ENCODE measurements around the gene HS6ST3. TPM values are rescaled to one million over a fixed set of nuclear protein-coding genes. Genes with fewer than 3 reads are reported as not detected.

The HS6ST3 gene
- total RNA-seq, 1 donor from 2014 or later, result 8.4 TPM

DNA sequence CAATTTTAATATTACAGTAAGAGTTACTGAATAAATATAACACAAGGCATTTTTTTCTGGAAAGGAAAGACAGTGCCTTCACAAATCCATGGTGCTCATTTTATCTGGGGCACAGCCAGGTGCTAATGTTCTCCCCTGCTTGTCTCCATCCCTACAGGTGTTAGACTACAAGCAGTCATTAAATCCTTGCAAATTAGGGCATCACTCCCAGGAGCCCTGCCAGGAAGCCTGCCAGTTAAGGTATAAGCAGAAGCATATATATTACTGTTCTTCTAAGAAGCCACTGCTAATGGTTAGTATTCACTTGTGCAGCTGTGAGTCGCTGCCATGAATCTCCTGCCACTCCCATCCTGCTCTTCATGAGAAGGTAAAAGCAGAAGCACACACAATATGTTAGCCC is 754.7 kb downstream of the HS6ST3 start:
- no peak for DNase-seq

DNA sequence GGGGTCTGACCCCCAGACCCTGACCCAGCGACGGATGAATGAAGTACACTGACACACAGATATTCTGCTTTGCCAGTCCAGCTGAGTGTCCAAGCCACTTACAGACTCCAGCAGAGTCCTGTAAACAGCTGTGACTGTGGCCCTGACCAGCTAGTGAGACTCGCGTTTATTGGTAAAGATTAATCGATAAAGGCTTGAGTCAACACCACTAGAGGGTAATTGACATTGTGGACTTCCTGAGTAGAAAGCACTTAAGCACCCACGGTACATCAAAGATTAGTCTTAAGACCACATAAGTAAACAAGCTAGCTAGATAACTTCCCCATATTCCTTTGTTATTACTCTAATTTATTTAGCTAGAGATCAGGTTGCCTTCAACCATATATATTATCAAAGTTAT is 758.4 kb downstream of the HS6ST3 start:
- DNase-seq, result no peak

DNA sequence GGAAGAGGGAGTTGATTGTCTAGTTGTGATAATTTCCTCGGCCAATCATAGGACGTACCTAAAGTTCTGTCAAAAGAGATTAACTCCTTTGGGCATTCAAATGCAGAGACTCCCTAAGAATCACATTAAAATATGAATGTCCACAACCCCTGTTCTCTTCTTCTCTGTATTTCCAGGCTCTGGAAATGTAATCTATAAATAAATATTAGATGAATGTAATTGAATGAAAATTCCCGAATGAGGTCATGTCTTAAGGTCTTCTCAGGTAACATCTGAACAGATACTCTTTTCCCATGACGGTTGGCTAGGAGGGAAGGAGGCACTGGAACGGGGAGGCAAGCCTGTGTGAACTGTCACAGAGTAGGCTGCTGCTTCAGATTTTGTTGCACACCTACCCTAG is 759.2 kb downstream of the HS6ST3 start:
- no peak for DNase-seq

DNA sequence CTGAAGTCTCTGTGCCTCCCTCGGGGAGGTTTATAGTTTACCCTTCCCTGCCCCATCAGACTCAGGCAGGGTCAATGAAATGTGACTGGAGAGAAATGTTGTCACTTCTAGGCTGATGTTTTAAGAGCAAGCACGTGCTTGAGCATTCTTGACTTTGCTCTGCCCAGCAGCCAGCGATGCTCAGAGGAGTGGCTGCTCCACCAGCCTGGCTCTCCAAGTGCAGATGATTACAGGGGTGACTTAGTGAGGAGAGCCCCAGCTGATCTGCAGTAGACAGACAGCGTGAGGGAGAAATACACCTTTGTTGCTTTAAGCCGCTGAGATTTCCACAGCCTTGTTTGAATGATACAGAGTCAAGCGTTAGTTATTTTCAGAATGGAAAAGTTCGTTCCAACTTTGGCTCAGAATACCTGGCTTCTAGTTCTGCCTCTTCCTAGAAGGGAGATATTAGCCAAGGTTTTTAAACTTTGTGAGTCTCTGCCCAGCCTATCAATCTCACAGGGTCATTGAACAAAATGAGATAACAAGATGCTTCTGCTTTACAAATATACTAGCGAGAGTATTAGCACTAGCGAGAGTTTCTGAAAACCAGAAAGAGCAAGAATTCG is 760.7 kb downstream of the HS6ST3 start:
- DNase-seq, result no peak

DNA sequence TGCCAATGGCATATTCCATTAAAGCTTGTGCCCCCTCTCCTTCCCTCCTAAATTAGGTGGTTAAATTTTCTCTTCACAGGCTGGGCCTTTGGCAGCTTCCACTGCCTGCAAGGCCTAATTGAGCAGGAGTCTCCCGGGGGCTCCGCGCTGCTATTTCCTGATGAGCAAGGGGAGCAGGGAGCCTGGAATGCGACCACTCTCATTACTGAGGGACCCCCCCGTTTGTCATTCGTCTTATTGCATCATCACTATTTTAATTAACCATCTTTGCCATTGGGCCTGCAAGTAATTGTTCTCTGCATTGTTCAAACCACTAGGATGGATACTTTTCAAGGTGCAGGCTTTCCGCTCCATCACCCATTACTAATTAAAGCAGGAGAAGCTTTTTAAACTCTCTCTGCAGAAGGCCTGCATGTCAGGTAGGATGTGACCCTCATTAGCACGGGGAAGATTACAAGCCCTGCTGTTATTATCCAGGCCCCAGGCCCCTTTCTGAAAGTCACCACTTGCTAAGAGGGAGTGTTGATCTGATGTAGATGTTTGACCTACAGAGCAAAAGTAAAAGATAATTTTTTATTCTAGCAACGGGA is 762.0 kb downstream of the HS6ST3 start:
- no peak for DNase-seq

DNA sequence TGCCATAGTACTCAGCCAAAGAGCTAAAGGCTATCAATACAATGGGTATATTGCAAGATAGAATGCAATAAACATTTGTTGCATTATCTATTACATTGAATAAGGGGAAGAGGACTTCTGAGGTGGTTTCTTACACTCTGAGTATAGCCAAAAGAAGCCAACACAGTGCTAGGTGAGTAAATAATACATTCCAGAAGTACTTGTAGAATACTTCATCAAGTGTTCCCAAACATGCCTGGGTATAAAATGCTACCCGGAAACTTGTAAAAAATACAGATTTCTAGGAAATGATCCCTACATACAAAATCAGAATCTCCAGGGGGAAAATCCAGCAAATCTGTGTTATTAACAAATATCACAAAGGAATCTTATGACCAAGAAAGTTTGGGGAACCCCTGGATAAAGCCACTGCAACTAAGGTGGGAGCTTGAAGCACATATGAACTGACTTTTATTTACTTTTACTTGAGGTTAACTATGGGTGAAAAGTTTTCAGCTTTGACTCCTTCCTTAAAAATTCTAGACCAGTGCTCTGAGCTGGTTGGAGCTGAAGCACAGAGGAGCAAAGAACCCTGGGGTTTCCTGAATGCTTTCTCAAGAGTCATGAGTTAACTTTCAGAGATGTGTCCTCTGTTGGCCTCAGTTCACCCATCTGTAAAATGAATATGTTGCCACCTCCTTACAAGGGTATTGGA is 768.4 kb downstream of the HS6ST3 start:
- DNase-seq, result no peak

DNA sequence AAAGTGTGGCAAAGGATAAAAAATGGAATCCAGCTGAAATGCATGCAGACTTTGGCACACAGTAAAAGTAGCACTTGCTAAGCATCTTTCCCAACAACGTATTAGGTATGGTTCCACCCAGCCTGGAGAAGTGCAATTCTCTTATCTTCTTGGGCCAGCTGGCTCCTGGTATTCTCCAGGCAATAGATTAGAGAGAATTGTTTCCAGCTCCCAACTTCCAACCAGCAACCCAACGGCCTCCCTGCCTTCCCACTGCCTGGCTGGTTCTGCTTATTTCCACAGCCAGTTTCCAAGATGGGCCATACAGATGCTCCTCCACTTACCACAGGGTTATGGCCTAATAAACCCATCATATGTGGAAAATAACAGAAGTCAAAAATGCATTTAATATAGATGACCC is 771.0 kb downstream of the HS6ST3 start:
- no peak for DNase-seq

DNA sequence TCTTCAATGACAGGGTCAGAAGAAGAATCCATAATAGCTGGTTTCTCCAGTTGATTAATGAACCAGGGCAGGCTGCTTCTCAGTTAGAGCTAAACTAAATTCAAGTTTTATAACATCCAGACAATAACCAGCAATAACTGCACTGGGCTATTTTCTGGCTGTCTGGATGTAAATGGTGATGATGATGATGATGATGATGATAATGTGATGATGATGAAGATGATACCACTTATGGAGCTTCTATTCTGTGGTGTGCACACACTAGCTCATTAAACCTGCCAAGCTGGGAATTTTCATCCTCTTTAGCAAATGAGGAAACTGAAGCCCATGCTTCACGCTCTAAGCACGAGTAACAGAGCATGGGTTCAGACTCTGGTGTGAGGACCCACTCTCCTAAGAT is 772.2 kb downstream of the HS6ST3 start:
- no peak for DNase-seq

DNA sequence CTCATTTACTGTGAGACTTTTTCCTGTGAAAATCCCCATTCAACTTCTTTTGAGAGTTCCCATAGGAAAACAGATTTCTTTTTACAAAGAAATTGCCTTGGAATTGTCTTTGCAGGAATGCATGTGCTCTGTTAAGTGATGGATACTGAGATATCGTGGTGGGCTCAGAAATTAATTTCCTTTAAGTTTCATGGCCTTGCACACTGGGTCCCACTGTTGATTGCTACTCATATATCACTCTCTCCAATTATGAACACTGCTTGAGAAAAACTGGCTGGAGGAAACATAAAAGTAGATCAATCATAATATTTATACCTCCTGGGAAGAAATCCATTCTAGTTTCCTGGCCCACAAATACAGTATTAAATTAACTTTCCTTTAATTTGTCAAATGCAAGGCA is 773.1 kb downstream of the HS6ST3 start:
- no peak for DNase-seq

DNA sequence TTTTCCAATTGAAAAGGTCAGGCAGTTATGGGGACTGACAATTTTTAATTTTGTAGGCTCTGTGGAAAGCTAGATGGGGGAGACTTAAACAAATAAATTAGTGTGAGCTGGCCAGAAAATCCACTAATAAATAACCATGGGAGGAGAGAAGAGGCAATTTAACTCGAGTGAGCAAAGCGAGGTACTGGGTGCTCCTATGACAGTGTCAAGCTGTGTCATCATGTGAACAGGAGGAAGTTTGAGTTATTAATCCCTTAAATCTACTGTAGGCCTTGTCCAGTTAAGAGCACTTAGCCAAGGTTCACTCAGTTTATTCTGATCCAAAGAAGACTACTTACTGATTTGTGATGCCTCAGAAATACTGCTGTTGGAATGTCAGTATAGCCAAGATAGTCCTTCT is 781.6 kb downstream of the HS6ST3 start:
- DNase-seq, result no peak

DNA sequence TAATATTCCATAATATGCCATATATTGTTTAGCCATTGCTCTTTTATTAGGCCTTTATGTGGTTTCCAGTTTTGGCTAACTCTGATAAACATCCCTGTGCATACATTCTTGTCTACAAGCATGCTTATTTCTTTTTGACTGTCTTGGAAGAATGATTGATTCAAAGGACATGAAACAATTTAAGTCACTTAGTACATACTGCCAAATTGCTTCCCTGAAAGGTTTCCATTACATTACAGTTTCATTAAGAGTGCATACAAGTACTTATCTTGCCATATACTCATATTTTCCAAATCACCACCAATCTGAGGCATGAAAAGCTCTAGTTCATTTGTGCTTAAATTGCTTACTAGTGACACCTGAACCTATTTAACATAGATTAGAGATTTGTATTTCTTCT is 790.5 kb downstream of the HS6ST3 start:
- DNase-seq, result no peak

Other genes starting within 250 kb of the HS6ST3 start
- 81.6 TPM for gene UGGT2, start 36.7 kb upstream of the HS6ST3 start, total RNA-seq